ENCODE results near the gene DENND1B. TPM values are rescaled to one million over a fixed set of nuclear protein-coding genes. Genes with fewer than 3 reads are reported as not detected.

The DENND1B gene
- total and polyA plus RNA-seq, 2 of the 13 experiments (the other 11 are each of a cell fraction or from before 2014, with no cell fraction given): 2.6 to 5.7 TPM

DNA sequence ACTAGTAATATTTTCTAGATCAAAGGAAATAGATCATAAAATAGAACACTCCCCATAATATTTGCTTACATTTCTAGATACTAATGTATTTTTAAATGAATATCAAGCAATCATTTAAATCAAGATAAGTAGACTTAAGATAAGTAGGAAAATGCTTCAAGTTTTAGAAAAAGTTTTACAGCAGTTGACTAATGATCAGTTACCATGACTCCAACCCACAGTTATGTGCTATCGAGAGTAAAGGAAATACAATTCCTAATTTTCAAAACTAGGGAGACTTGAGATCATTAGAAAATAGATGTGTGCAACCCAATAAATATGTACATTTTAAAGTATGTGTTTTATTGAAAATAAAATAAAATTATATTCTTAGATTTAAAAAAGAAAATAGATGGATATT, 95.0 kb downstream of the DENND1B start:
- DNase-seq (ENCODE audit: low spot score) (no peak), FAIRE-seq (no peak), ATAC-seq (no peak)
- in situ Hi-C loops (cut with HindIII; ENCODE audit: extremely low pct_ligation_motif_present, low pct_unique_long_range_greater_than_20kb) (no loop called here), intact Hi-C loops (cut with micrococcal nuclease; ENCODE audit: unreplicated experiment) (no loop called here)
- Histone ChIP-seq H3K9ac (ENCODE audit: insufficient read depth, low read depth, low read length) (no peak overlapping the region), H3K27me3 (ENCODE audit: control insufficient read depth in 1 of 2, insufficient read depth in 2 of 2, low read length in 2 of 2) (no peaks in the 10 kb centered on the region), H3K9me3 (ENCODE audit: low read length) (no peaks in the 10 kb centered on the region), H3K4me1 (ENCODE audit: insufficient read depth, low read length) (no peaks in the 10 kb centered on the region), H2AFZ (ENCODE audit: low read length) (no peak overlapping the region), H3K4me3 (replicated peaks in 1 of 3; ENCODE audit: insufficient read depth in 1 of 3, low read depth in 2 of 3, low read length in 3 of 3) (no peak overlapping the region), H4K20me1 (ENCODE audit: insufficient read depth, low read length) (no peaks in the 10 kb centered on the region; the same call in 1 of the 2 replicates), H3K79me2 (ENCODE audit: insufficient read depth, low read length) (no peaks in the 10 kb centered on the region), H3K36me3 (replicated peaks in 1 of 2; ENCODE audit: control insufficient read depth in 1 of 2, insufficient read depth in 2 of 2, low read length in 2 of 2) (no peaks in the 10 kb centered on the region), H3K27ac (ENCODE audit: extremely low read length, insufficient read depth, low read length) (no peak overlapping the region), H3K4me2 (ENCODE audit: low read depth, low read length) (no peak overlapping the region)
- ChIA-PET POLR2A (no interaction called here), CTCF (ENCODE audit: low intra/inter-chr PET ratio, low total read pairs) (no interaction called here)
- no peak for TF ChIP-seq GRHL1 (CRISPR knock-in tag; conservative IDR thresholded peaks at IDR 0.05)
- TF ChIP-seq RBM22 (optimal IDR thresholded peaks at IDR 0.05; ENCODE audit: low read length): no peak
- no peak for TF ChIP-seq IRX3 (CRISPR knock-in tag; IDR thresholded peaks at IDR 0.05; ENCODE audit: borderline replicate concordance, low read depth)
- TF ChIP-seq NFE2L2 (IDR thresholded peaks at IDR 0.05; ENCODE audit: low read length): no peak
- no peak for TF ChIP-seq TGIF2 (CRISPR knock-in tag; IDR thresholded peaks at IDR 0.05)
- TF ChIP-seq, protein P1, sequence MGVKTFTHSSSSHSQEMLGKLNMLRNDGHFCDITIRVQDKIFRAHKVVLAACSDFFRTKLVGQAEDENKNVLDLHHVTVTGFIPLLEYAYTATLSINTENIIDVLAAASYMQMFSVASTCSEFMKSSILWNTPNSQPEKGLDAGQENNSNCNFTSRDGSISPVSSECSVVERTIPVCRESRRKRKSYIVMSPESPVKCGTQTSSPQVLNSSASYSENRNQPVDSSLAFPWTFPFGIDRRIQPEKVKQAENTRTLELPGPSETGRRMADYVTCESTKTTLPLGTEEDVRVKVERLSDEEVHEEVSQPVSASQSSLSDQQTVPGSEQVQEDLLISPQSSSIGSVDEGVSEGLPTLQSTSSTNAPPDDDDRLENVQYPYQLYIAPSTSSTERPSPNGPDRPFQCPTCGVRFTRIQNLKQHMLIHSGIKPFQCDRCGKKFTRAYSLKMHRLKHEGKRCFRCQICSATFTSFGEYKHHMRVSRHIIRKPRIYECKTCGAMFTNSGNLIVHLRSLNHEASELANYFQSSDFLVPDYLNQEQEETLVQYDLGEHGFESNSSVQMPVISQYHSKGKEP (CRISPR knock-in tag; IDR thresholded peaks at IDR 0.05): no peak
- TF ChIP-seq TEAD3 (CRISPR knock-in tag; optimal IDR thresholded peaks at IDR 0.05; ENCODE audit: borderline replicate concordance): no peak
- no peak for TF ChIP-seq JDP2 (CRISPR knock-in tag; IDR thresholded peaks at IDR 0.05; ENCODE audit: borderline replicate concordance)
- no peak for TF ChIP-seq ELF1 (CRISPR knock-in tag; IDR thresholded peaks at IDR 0.05)
- TF ChIP-seq MBNL3 (CRISPR knock-in tag; conservative IDR thresholded peaks at IDR 0.05): no peak
- TF ChIP-seq BHLHE40 (IDR thresholded peaks at IDR 0.05; ENCODE audit: low read length): no peak
- TF ChIP-seq HOXA5 (CRISPR knock-in tag; IDR thresholded peaks at IDR 0.05): no peak
- TF ChIP-seq SMC3 (IDR thresholded peaks at IDR 0.05; ENCODE audit: low read length): no peak
- TF ChIP-seq ELF3 (CRISPR knock-in tag; IDR thresholded peaks at IDR 0.05): no peak
- TF ChIP-seq ZNF335 (CRISPR knock-in tag; IDR thresholded peaks at IDR 0.05): no peak
- TF ChIP-seq SP5 (CRISPR knock-in tag; IDR thresholded peaks at IDR 0.05; ENCODE audit: borderline replicate concordance, low read depth): no peak
- TF ChIP-seq E2F2 (CRISPR knock-in tag; IDR thresholded peaks at IDR 0.05; ENCODE audit: borderline replicate concordance): no peak
- TF ChIP-seq SAFB2 (CRISPR knock-in tag; IDR thresholded peaks at IDR 0.05; ENCODE audit: borderline replicate concordance, low read depth): no peak
- 97% methylated on average over 1 of the region's 1 CpG for WGBS (ENCODE audit: low lambda C conversion rate)
- BruUV-seq (replicated peaks): no TSS peak
